IPS-18a (cell line): ENCODE data around the gene NFKBIB.
"Not testable (repeated sequence)": the region's sequence is repeated elsewhere in the genome, so short reads cannot be mapped to it uniquely, and the experiment has no call there.

ENCODE experiments used
- H3K27ac ChIP-seq: one replicate; pipeline ENCODE4 v1.5.1; 2013; ENCODE audit warnings: low read length
- H3K27me3 ChIP-seq: one replicate; pipeline ENCODE4 v1.6.1; 2013; ENCODE audit warnings: mild to moderate bottlenecking, low read length; ENCODE audit not compliant: control insufficient read depth, insufficient read depth
- H3K36me3 ChIP-seq: one replicate; pipeline ENCODE4 v1.6.1; 2013; ENCODE audit warnings: low read depth, low read length; ENCODE audit not compliant: control insufficient read depth
- H3K4me1 ChIP-seq: one replicate; pipeline ENCODE4 v1.6.1; 2013; ENCODE audit warnings: low read depth, low read length; ENCODE audit not compliant: control insufficient read depth
- H3K4me3 ChIP-seq: one replicate; pipeline ENCODE4 v1.5.1; 2013; ENCODE audit warnings: low read length
- H3K9ac ChIP-seq: one replicate; pipeline ENCODE4 v1.6.1; 2013; ENCODE audit warnings: mild to moderate bottlenecking, low read length, moderate library complexity
- H3K9me3 ChIP-seq: one replicate; pipeline ENCODE4 v1.6.1; 2013; ENCODE audit warnings: low read depth, low read length; ENCODE audit not compliant: control insufficient read depth

NFKBIB gene

DNA sequence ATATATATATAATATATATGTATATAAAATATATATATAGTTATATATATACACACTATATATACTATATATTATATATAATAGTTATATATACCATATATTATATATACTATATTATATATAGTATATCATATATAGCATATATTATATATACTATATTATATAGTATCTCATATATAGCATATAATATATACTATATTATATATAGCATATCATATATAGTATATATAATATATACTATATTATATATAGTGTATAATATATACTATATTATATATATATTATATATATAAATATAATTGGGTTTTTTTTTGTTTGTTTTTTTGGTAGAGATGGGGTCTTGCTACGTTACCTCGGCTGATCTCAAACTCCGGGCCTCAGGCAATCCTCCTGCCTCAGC lies 38.4 kb upstream of the NFKBIB start:
- no peak overlapping the region for H3K4me3 ChIP-seq
- no peaks in the 10 kb centered on the region for H3K27me3 ChIP-seq
- no peak overlapping the region for H3K27ac ChIP-seq
- no peaks in the 10 kb centered on the region for H3K4me1 ChIP-seq
- no peaks in the 10 kb centered on the region for H3K36me3 ChIP-seq
- H3K9ac ChIP-seq = no peak overlapping the region
- H3K9me3 ChIP-seq = no peaks in the 10 kb centered on the region

DNA sequence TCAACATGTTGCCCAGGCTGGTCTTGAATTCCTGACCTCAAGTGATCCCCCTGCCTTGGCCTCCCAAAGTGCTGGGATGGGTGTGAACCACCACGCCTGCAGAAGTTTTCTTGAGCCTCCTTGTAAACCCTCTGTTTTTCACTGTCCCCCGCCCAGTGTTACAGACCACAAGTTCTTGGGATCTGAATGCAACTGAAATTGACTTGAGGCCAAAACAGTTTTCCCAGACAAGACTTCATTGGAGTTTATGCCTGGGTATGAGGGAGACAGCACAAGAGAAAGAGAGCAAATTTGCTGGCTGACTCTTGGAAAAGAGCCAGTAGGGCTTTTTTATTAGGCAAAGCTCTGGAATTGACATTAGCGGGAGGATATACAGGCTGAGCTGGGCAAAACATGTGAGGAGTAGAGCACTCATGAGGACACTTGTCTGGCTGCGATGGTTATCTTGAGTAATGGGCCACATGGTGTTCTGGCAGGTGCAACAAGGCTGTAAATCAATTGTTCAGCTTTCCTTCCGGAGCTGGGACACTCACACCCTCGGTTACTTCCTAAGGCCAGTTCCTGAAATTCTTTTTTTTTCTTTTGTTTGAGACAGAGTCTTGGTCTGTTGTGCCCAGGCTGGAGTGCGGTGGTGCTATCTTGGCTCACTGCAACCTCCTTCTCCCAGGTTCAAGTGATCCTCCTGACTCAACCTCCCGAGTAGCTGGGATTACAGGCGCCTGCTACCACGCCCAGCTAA lies 37.3 kb upstream of the NFKBIB start:
- Histone ChIP-seq H3K4me1 (no peaks in the 10 kb centered on the region), H3K9ac (no peak overlapping the region), H3K27me3 (no peaks in the 10 kb centered on the region), H3K27ac (no peak overlapping the region), H3K4me3 (no peak overlapping the region), H3K36me3 (no peaks in the 10 kb centered on the region), H3K9me3 (no peaks in the 10 kb centered on the region)

DNA sequence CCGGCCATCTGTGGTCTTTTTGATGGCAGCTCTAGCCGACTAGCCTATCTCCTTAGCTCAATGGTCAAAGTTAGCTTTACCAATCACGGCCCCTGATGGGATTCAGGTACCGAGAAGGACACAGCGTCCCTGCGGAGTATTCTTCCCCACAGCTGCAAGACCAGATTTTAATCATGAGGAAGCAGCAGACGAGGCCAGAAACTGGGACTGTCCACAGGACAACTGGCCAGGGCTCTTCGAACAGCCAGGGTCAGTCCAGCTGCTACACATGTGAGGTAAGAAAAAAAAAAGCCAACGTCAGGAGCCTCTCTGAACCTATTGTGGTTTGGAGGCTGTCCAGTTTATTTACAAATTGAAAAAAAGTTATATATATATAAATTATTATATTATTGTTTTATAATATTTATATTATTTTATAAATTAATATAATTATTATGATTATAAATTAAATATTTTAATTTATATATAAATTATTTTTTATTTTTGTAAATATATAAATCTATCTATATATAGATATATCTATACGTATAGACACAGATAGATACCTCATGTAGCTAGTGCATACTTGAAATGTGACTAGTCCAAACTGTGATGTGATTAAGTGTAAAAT lies 32.5 kb upstream of the NFKBIB start:
- Histone ChIP-seq H3K27me3 (peaks cover 12% of the 10 kb centered on the region), H3K4me1 (peaks cover 7% of the 10 kb centered on the region), H3K9ac (no peak overlapping the region), H3K9me3 (no peaks in the 10 kb centered on the region), H3K4me3 (no peak overlapping the region), H3K27ac (no peak overlapping the region), H3K36me3 (no peaks in the 10 kb centered on the region)

DNA sequence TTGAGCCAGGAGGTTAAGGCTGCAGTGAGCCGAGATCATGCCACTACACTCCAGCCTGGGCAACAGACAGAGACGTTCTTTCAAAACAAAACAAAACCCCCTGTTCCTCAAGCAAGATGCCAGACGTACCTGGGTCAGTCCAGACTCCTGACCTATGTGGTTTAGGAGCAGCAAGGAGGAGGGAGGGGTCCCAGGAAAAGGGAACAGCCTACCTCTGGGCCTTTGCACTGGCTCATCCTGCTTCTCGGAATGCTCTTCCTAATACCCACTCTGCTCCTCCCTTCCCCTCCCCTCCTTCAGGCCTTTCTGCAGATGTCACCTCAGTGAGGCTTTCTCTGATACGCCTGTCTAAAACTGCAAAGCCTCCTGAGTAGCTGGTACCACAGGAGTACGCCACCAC lies 31.2 kb upstream of the NFKBIB start:
- H3K27me3 ChIP-seq = peaks cover 12% of the 10 kb centered on the region
- no peak overlapping the region for H3K4me3 ChIP-seq
- no peak overlapping the region for H3K27ac ChIP-seq
- peaks cover 7% of the 10 kb centered on the region for H3K4me1 ChIP-seq
- no peak overlapping the region for H3K9ac ChIP-seq
- H3K36me3 ChIP-seq = no peaks in the 10 kb centered on the region
- no peaks in the 10 kb centered on the region for H3K9me3 ChIP-seq

DNA sequence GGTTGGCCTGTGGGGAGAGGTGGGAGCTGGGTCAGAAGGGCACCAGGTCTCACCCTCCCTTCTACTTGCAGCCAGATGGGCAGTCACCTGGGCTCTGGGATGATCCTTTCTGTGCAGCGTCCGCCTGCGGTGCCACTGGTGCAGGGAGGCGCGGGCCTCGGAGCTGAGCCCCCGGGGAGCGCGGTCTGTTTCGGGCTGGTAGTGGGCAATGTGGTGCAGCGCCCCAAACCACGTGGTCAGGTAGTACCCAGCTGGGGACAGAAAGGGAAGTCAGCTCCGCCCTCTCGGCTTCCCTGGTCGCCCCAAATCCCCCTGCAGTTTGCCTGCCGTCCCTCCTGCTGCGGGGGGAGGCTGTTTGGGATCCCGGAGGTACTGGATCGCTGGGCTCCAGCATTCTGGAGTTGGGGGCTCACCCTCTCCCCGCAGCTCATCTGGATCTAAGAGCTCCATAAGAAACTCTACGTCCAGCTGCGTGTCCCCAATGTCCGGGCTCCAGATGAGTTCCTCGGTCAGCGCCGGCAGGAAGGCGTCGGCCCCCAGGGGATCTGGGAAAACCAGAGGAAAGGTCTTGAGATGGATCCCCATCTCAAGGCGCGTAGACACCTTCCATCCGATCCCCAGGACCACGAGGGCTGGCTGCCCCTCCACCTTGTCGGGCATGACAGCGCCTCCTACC lies 30.5 kb upstream of the NFKBIB start:
- H3K4me1 ChIP-seq = peaks cover 7% of the 10 kb centered on the region
- H3K9me3 ChIP-seq = no peaks in the 10 kb centered on the region
- peak overlapping the region; percentile 49 for H3K4me3 ChIP-seq
- no peak overlapping the region for H3K27ac ChIP-seq
- peaks cover 12% of the 10 kb centered on the region for H3K27me3 ChIP-seq
- peak overlapping the region; percentile 36 for H3K9ac ChIP-seq
- H3K36me3 ChIP-seq = no peaks in the 10 kb centered on the region

DNA sequence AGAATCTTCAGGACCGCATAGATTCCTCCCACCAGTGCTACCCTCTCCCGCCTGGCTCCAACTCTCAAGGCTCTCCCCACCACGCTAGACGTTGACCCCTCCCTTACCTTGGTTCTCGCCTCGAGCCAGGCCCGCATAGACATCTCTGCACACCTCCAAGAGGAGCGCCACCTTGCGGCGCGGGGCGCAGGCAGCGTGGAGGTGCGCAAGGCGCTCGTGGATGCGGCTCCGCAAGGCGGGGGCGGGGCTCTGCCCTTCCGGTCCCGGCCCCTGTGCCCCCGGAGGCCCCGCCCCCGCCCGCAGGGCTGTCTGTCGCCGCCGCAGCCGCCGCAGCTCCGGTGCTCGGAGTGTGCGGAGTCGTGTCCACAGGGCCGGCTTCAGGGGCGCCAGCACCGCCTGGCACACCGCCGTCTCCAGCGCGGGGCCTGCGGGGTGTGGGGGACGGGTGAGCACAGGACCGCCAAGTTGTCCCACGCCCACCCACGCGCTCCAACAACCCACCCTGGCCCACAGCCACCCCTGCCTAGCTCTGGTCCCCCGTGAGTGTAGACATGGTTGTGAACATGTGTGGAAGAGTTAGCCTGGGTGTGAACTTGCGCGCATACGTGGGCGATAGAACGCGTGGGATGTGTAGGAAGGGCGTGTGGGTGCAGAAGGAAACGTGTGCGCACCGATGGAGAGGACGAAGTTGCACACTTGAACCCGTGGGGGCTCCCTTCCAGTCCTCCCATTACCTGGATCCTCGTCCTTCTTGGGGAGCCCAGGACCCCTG lies 29.7 kb upstream of the NFKBIB start:
- Histone ChIP-seq H3K9me3 (no peaks in the 10 kb centered on the region), H3K4me3 (peak overlapping the region; percentile 49), H3K4me1 (peaks cover 7% of the 10 kb centered on the region), H3K9ac (peak overlapping the region; percentile 36), H3K27ac (no peak overlapping the region), H3K36me3 (no peaks in the 10 kb centered on the region), H3K27me3 (peaks cover 12% of the 10 kb centered on the region)

DNA sequence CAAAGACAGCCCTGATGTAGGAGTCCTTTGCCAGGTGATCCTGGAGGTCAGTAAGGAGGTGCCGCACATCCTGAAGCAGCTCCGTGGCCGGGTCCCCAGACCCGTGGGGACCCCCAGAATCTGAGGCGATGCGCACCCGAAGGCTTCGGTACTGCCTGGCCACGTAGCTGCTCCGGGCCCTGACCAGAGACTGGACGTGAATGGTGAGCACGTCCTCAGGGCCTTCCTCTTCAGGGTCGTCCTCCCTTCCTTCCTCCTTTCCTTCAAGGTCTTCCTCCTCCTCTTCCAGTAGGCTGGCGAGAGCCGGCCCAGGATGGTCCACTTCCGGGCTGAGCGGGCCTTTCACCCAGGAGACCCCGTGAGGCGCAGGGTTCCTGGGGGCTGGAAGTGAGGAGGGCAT lies 29.2 kb upstream of the NFKBIB start:
- Histone ChIP-seq H3K27ac (no peak overlapping the region), H3K36me3 (no peaks in the 10 kb centered on the region), H3K4me1 (peaks cover 7% of the 10 kb centered on the region), H3K27me3 (peaks cover 12% of the 10 kb centered on the region), H3K4me3 (no peak overlapping the region), H3K9me3 (no peaks in the 10 kb centered on the region), H3K9ac (no peak overlapping the region)

DNA sequence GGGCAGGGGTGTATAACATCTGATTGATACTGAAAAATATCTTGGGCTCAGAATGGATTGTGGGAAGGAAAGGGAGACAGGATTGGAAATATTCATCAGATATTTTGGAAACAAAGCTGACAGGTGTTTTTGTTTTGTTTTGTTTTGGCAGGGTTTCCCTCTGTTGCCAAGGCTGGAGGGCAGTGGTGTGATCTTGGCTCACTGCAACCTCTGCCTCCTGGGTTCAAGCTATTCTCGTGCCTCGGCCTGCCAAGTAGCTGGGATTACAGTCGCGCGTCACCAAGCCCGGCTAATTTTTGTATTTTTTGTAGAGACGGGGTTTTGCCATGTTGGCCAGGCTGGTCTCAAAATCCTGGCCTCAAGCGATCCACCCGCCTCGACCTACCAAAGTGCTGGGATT lies 26.4 kb upstream of the NFKBIB start:
- not testable (repeated sequence) for H3K4me3 ChIP-seq, H3K9ac ChIP-seq, H3K36me3 ChIP-seq, H3K27ac ChIP-seq, H3K9me3 ChIP-seq
- peaks cover 12% of the 10 kb centered on the region for H3K27me3 ChIP-seq
- peaks cover 15% of the 10 kb centered on the region for H3K4me1 ChIP-seq

DNA sequence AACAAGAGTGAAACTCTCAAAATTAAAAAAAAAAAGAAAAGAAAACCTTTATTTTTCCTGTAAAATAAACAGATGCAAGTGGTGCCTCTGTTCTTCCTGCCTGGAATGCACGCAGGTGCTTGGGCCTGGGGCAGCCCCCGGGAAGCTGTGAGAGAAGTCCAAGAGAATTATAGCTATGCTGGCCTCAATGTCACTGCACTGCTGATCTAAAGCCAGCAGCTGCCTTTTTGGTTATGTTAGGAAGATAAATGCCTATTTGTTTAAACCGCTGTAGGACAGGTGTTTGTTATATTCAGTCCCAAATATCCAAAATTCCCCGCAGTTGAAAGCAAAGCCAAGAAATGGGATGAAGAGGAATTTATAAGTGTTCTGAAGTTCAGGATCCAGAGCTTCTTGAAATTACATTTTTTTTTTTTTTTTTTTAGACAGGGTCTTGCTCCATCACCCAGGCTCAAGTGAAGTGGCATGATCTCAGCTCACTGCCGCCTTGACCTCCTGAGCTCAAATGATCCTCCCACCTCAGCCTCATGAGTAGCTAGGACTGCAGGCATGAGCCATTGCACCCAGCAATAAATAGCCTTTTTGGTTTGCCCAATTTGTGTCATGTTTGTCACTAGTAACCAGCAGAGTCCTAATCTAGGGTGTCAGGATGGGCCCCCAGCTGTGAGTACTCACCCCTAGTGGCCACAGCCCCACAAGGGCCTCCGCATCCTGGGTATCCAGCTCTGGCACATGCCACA lies 23.9 kb upstream of the NFKBIB start:
- Histone ChIP-seq H3K4me3 (no peak overlapping the region), H3K36me3 (no peaks in the 10 kb centered on the region), H3K9ac (no peak overlapping the region)

DNA sequence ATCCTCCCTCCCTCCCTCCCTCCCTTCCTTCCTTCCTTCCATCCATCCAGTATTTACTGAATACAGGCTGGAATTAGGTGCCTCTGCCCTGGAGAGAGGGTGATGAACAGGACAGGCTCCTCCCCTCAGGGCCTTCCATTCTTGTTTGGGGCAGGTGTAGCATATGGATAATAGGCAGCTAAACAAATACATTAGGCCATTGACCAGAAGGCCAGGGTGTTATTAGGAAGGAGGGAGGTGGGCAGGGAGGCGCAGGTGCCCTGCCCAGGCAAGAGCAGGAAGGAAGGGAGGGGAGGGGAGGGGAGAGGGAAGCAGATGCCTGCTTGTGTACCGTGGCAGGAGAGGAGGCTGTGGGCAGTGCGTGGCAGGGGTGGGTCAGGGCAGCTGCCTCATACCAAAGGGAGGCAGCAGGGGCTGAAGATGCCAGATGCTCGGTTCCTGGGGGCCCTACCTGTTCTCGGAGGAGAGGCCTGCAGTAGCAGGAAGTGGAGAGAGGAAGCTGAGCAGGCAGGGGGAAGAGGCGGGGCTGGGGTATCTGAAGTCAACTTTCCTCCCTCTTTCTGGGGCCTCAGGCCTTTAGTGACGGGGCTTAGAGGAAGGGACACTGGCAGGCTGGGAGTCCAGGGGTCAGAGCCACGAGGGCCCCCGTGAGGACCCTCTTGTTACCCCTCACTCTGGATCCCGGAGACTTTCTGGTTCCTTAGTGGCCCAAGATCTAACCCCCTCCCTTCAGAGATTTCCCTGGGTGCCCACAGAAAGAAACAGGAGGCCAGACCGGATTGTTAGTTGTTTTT lies 21.8 kb upstream of the NFKBIB start, which contains the start of gene RINL:
TSS of gene RINL (minus strand) at position 495 of the 794 bp plus-strand sequence. CDS start 1,533 bp downstream, outside the sequence.
- H3K4me1 ChIP-seq = peaks cover 8% of the 10 kb centered on the region
- H3K9me3 ChIP-seq = no peaks in the 10 kb centered on the region
- H3K36me3 ChIP-seq = no peaks in the 10 kb centered on the region
- no peak within 1 kb of the TSS for H3K27ac ChIP-seq
- H3K27me3 ChIP-seq = no peaks in the 10 kb centered on the region
- H3K4me3 ChIP-seq = no peak within 1 kb of the TSS
- no peak within 1 kb of the TSS for H3K9ac ChIP-seq

More for the DNA sequence above, 23.9 kb upstream of the NFKBIB start:
- peaks cover 8% of the 10 kb centered on the region for H3K4me1 ChIP-seq
- no peak overlapping the region for H3K27ac ChIP-seq
- no peaks in the 10 kb centered on the region for H3K27me3 ChIP-seq
- H3K9me3 ChIP-seq = no peaks in the 10 kb centered on the region
